Breast epithelium (tissue), 4 donors: ENCODE data around the gene NOX5. TPM values are rescaled to one million over a fixed set of nuclear protein-coding genes. Genes with fewer than 3 reads are reported as not detected.
A peak's percentile ranks its signal among the peaks of the same experiment; 100 is the strongest.

Experiments used
- DNase-seq, 2 donors: peaks; one replicate each; pipeline ENCODE4 v3.0.0-alpha.2; 2019; ENCODE audit warnings: low spot score in 2 of 2
- H3K27ac ChIP-seq, 2 donors: fragments of 200-600 bp; sonication (generic) in 1 of 2; one replicate each; pipeline ENCODE4 v1.5.1; 2016 to 2019; ENCODE audit warnings: mild to moderate bottlenecking in 1 of 2
- H3K27me3 ChIP-seq, 2 donors: fragments of 200-600 bp; sonication (generic) in 1 of 2; one replicate each; pipeline versions ENCODE4 v1.5.1 to v1.6.0; 2017 to 2019; ENCODE audit warnings: control low read depth in 1 of 2, mild to moderate bottlenecking in 1 of 2
- H3K36me3 ChIP-seq: fragments of 200-600 bp; one replicate; pipeline ENCODE4 v1.5.1; 2019
- H3K4me1 ChIP-seq, 2 donors: fragments of 200-600 bp; sonication (generic); one replicate each; pipeline ENCODE4 v1.5.1; 2016 to 2019; ENCODE audit warnings: control low read depth in 1 of 2
- H3K4me3 ChIP-seq, 3 donors: fragments of 200-600 bp; sonication (generic); 1 replicate in 2 of 3; 2 replicates in 1 of 3; pipeline ENCODE4 v1.5.1; 2016 to 2019; ENCODE audit warnings: mild to moderate bottlenecking in 3 of 3, moderate library complexity in 2 of 3
- H3K9me3 ChIP-seq, 2 donors: fragments of 200-600 bp; sonication (generic) in 1 of 2; one replicate each; pipeline ENCODE4 v1.5.1; 2016 to 2019; ENCODE audit warnings: control low read depth in 1 of 2
- POLR2A ChIP-seq: fragments of 450-650 bp; IDR thresholded peaks from one replicate; pipeline ENCODE4 v1.6.1; 2016; ENCODE audit warnings: antibody characterized with exemption, mild to moderate bottlenecking, moderate library complexity
- POLR2AphosphoS5 ChIP-seq, 3 donors: sonication (generic); formaldehyde crosslinking; IDR thresholded peaks; one replicate each; pipeline ENCODE4 v1.6.1; 2017; ENCODE audit warnings: antibody characterized with exemption in 3 of 3
- intact Hi-C: fragments of 100-400 bp; cut with DNase I; formaldehyde crosslinking; loops from one replicate; pipeline ENCODE4 v1.15.1; 2023; ENCODE audit warnings: low total_unique reads
- total RNA-seq, 3 donors: library from RNA; depleted of rRNA; stranded (reverse); fragments of >200 nt; gene quantifications; one replicate each; pipeline ENCODE4 v1.1.0, GENCODE V29; 2016
- TF ChIP-seq, protein P1 (sequence below), 3 donors: fragments of 450-650 bp; IDR thresholded peaks; one replicate each; pipeline ENCODE4 v1.5.1; 2016 to 2017; ENCODE audit warnings: antibody characterized with exemption in 3 of 3, mild to moderate bottlenecking in 3 of 3, moderate library complexity in 3 of 3

NOX5 gene
- total RNA-seq, 3 donors from 2014 or later, result 1.0 to 2.6 (median 1.9) TPM

GRCh38 chr15:69035205-69035917 is 20.9 kb downstream of the NOX5 start:
- no peaks in the 10 kb centered on the region for H3K9me3 ChIP-seq
- no peak overlapping the region for H3K4me3 ChIP-seq
- DNase-seq, result peak; percentile 56 to 75
- TF ChIP-seq POLR2A (no peak), POLR2AphosphoS5 (IDR thresholded peaks at IDR 0.05) (no peak)
- TF ChIP-seq, protein P1, sequence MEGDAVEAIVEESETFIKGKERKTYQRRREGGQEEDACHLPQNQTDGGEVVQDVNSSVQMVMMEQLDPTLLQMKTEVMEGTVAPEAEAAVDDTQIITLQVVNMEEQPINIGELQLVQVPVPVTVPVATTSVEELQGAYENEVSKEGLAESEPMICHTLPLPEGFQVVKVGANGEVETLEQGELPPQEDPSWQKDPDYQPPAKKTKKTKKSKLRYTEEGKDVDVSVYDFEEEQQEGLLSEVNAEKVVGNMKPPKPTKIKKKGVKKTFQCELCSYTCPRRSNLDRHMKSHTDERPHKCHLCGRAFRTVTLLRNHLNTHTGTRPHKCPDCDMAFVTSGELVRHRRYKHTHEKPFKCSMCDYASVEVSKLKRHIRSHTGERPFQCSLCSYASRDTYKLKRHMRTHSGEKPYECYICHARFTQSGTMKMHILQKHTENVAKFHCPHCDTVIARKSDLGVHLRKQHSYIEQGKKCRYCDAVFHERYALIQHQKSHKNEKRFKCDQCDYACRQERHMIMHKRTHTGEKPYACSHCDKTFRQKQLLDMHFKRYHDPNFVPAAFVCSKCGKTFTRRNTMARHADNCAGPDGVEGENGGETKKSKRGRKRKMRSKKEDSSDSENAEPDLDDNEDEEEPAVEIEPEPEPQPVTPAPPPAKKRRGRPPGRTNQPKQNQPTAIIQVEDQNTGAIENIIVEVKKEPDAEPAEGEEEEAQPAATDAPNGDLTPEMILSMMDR (IDR thresholded peaks at IDR 0.05), result no peak
- peaks cover 0 to 3% of the 10 kb centered on the region in 2 donors for H3K27me3 ChIP-seq
- no peaks in the 10 kb centered on the region for H3K36me3 ChIP-seq
- H3K4me1 ChIP-seq, result peaks cover 0 to 2% of the 10 kb centered on the region in 2 donors
- intact Hi-C loops, result loop anchor here (2.0 kb wide), 1 partner anchor 39 kb away; no protein-coding TSS in a partner anchor
- no peak overlapping the region for H3K27ac ChIP-seq

DNA sequence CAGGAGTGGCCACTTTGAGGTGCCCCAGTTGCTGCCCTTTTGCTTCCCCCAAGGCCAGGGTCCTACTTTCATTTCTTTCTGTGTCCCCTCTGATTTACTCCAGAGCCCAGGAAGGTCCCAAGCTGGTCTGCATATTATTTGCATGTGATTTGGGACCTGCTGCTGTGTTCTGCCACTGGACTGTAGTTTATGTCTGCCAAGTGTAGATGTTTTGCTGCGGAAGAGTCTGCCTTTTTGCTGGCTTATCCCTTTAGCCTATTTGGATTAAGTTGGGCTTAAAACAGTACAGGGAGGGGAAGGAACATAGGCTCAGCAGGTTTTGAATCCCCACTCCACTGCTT is 21.4 kb downstream of the NOX5 start:
- intact Hi-C loops, result loop anchor here (2.0 kb wide), 1 partner anchor 39 kb away; no protein-coding TSS in a partner anchor
- TF ChIP-seq POLR2A (no peak), POLR2AphosphoS5 (IDR thresholded peaks at IDR 0.05) (no peak)
- TF ChIP-seq, protein P1 (IDR thresholded peaks at IDR 0.05), result no peak
- H3K36me3 ChIP-seq, result no peaks in the 10 kb centered on the region
- H3K4me1 ChIP-seq, result peaks cover 0 to 2% of the 10 kb centered on the region in 2 donors
- peaks cover 0 to 3% of the 10 kb centered on the region in 2 donors for H3K27me3 ChIP-seq
- H3K9me3 ChIP-seq, result no peaks in the 10 kb centered on the region
- DNase-seq, result no peak
- H3K27ac ChIP-seq, result no peak overlapping the region
- H3K4me3 ChIP-seq, result no peak overlapping the region

DNA sequence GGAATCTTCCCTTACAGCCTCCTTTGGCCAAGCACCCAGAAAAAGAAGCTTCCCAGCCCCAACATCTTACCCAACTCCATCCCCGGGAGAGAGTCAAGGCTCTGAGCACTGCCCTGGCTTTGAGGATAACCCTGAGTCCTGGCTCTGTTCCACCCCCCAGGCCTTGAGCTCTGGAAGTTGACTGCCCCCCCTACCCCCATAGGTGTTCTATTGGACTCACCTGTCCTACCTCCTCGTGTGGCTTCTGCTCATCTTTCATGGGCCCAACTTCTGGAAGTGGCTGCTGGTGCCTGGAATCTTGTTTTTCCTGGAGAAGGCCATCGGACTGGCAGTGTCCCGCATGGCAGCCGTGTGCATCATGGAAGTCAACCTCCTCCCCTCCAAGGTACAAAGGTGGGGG is 22.3 kb downstream of the NOX5 start:
- TF ChIP-seq POLR2AphosphoS5 (IDR thresholded peaks at IDR 0.05) (no peak), POLR2A (no peak)
- TF ChIP-seq, protein P1 (IDR thresholded peaks at IDR 0.05), result no peak
- no peaks in the 10 kb centered on the region for H3K27me3 ChIP-seq
- H3K4me3 ChIP-seq, result no peak overlapping the region
- H3K4me1 ChIP-seq, result no peaks in the 10 kb centered on the region
- DNase-seq, result no peak
- H3K9me3 ChIP-seq, result no peaks in the 10 kb centered on the region
- intact Hi-C loops, result no loop called here
- H3K27ac ChIP-seq, result no peak overlapping the region
- H3K36me3 ChIP-seq, result no peaks in the 10 kb centered on the region

DNA sequence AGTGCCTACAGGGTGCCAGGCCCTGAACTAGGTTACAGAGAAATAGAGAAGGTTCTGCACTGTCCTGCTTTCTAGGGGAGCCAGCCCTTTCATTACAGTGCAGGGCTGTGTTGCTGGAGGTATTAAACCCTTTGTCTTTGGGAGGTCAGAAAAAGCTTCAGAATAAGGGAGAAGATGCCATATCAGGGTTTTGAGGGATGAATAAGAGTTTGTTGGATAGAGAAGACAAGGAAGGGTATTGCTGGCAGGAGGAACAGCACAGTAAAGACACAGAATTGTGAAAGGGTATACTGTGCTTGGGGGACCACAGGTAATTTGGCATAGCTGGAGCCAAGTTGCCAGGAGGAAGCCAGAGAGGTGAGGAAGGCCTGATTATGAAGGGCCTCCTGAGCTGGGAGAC is 23.0 kb downstream of the NOX5 start:
- Histone ChIP-seq H3K27me3 (no peaks in the 10 kb centered on the region), H3K4me1 (no peaks in the 10 kb centered on the region)
- TF ChIP-seq POLR2A, result no peak
- no peak for TF ChIP-seq POLR2AphosphoS5 (IDR thresholded peaks at IDR 0.05)
- TF ChIP-seq, protein P1 (IDR thresholded peaks at IDR 0.05), result no peak

GRCh38 chr15:69037977-69038376 is 23.5 kb downstream of the NOX5 start:
- Histone ChIP-seq H3K27ac (no peak overlapping the region), H3K4me1 (no peaks in the 10 kb centered on the region), H3K9me3 (no peaks in the 10 kb centered on the region), H3K4me3 (no peak overlapping the region), H3K36me3 (no peaks in the 10 kb centered on the region), H3K27me3 (no peaks in the 10 kb centered on the region)
- intact Hi-C loops, result no loop called here
- TF ChIP-seq POLR2A, result no peak
- TF ChIP-seq, protein P1 (IDR thresholded peaks at IDR 0.05), result no peak
- no peak for TF ChIP-seq POLR2AphosphoS5 (IDR thresholded peaks at IDR 0.05)
- DNase-seq, result no peak

More for the DNA sequence above, 23.0 kb downstream of the NOX5 start:
- no peaks in the 10 kb centered on the region for H3K9me3 ChIP-seq
- intact Hi-C loops, result no loop called here
- no peaks in the 10 kb centered on the region for H3K36me3 ChIP-seq
- no peak for DNase-seq
- no peak overlapping the region for H3K27ac ChIP-seq
- H3K4me3 ChIP-seq, result no peak overlapping the region
